Smooth muscle cell (in vitro differentiated cells): ENCODE measurements around the gene GTF2H1. TPM values are rescaled to one million over a fixed set of nuclear protein-coding genes. Genes with fewer than 3 reads are reported as not detected.
A peak's percentile ranks its signal among the peaks of the same experiment; 100 is the strongest.

Experiments used
- DNase-seq: peaks from one replicate; lab custom pipeline; 2025; ENCODE audit not compliant: unreplicated experiment; lab: John Stamatoyannopoulos, UW
- H2AFZ ChIP-seq: fragments of 200-600 bp; sonication (generic); 2 replicates; pipeline ENCODE4 v1.6.0; 2016; ENCODE audit warnings: antibody characterized with exemption, low read depth, mild to moderate bottlenecking
- H3F3A ChIP-seq: fragments of 200-600 bp; sonication (generic); 2 replicates; pipeline ENCODE4 v1.6.0; 2017; ENCODE audit warnings: antibody characterized with exemption, low read depth
- H3K27ac ChIP-seq: fragments of 200-600 bp; sonication (generic); 2 replicates; pipeline ENCODE4 v1.5.1; 2016; ENCODE audit warnings: low read depth, mild to moderate bottlenecking
- H3K27me3 ChIP-seq: fragments of 200-600 bp; sonication (generic); 2 replicates; pipeline ENCODE4 v1.6.1; 2016; ENCODE audit warnings: low read depth, mild to moderate bottlenecking
- H3K36me3 ChIP-seq: fragments of 200-600 bp; sonication (generic); 2 replicates; pipeline ENCODE4 v1.5.1; 2016; ENCODE audit warnings: low read depth
- H3K4me1 ChIP-seq: fragments of 200-600 bp; sonication (generic); 2 replicates; pipeline ENCODE4 v1.5.1; 2016; ENCODE audit warnings: low read depth
- H3K4me2 ChIP-seq: fragments of 200-600 bp; sonication (generic); 2 replicates; pipeline ENCODE4 v1.6.0; 2016; ENCODE audit warnings: mild to moderate bottlenecking
- H3K4me3 ChIP-seq: fragments of 200-600 bp; sonication (generic); 2 replicates; pipeline ENCODE4 v1.5.1; 2016; ENCODE audit warnings: mild to moderate bottlenecking
- H3K79me2 ChIP-seq: fragments of 200-600 bp; sonication (generic); 2 replicates; pipeline ENCODE4 v1.6.0; 2016; ENCODE audit warnings: low read depth, mild to moderate bottlenecking
- H3K9ac ChIP-seq: fragments of 200-600 bp; sonication (generic); 2 replicates; pipeline ENCODE4 v1.6.0; 2016; ENCODE audit warnings: low read depth
- H3K9me3 ChIP-seq: fragments of 200-600 bp; sonication (generic); replicated peaks from 2 replicates; pipeline ENCODE4 v1.5.1; 2016; ENCODE audit warnings: low read depth
- H4K20me1 ChIP-seq: fragments of 200-600 bp; sonication (generic); 2 replicates; pipeline ENCODE4 v1.6.0; 2016; ENCODE audit warnings: low read depth
- CTCF ChIP-seq: fragments of 200-600 bp; sonication (generic); IDR thresholded peaks from 2 replicates; pipeline ENCODE4 v1.5.1; 2017; ENCODE audit warnings: borderline replicate concordance, mild to moderate bottlenecking, antibody characterized with exemption; ENCODE audit not compliant: insufficient read depth, poor library complexity, severe bottlenecking
- WGBS: methylation state at CpG from one replicate; pipeline ENCODE4 v1.1.7; 2016; ENCODE audit warnings: low lambda C conversion rate; 5-methylcytosine and 5-hydroxymethylcytosine counted together
- polyA plus RNA-seq: library from polyadenylated mRNA; unstranded; fragments of >200 nt; fragmentation: Nextera tagmentation; extraction: Ambion mirVana; gene quantifications from 2 replicates; pipeline ENCODE4 v1.2.1, GENCODE V29; 2016
- total RNA-seq: library from RNA; depleted of rRNA; stranded (reverse); fragments of >200 nt; gene quantifications from 2 replicates; pipeline ENCODE4 v1.2.3, GENCODE V29; 2014

Gene GTF2H1
- total and polyA plus RNA-seq, 2 experiments from 2014 or later: 22.0 to 47.2 TPM

- H2AFZ ChIP-seq: no peak overlapping the region
- H3K79me2 ChIP-seq: peaks cover 77% of the 10 kb centered on the region
- no peak overlapping the region for H3K9ac ChIP-seq
- DNase-seq: no peak
- H4K20me1 ChIP-seq: peaks cover 23% of the 10 kb centered on the region
- H3K27me3 ChIP-seq: no peaks in the 10 kb centered on the region
- H3K9me3 ChIP-seq: no peaks in the 10 kb centered on the region
- H3K36me3 ChIP-seq: peaks cover 15% of the 10 kb centered on the region
- no peak for TF ChIP-seq CTCF
- H3K4me3 ChIP-seq: no peak overlapping the region
- H3K27ac ChIP-seq: peak overlapping the region; percentile 7
- no peaks in the 10 kb centered on the region for H3F3A ChIP-seq
- H3K4me2 ChIP-seq: no peak overlapping the region
- H3K4me1 ChIP-seq: no peaks in the 10 kb centered on the region
- WGBS: 85% methylated on average over 5 of the region's 5 CpGs
Measured at GRCh38 chr11:18329196-18329870, 7.0 kb downstream of the GTF2H1 start.

GRCh38 chr11:18330921-18331320 is 8.6 kb downstream of the GTF2H1 start:
- no peaks in the 10 kb centered on the region for H3K27me3 ChIP-seq
- H3K9me3 ChIP-seq: no peaks in the 10 kb centered on the region
- peaks cover 21% of the 10 kb centered on the region for H3K36me3 ChIP-seq
- H3K27ac ChIP-seq: no peak overlapping the region
- no peak overlapping the region for H3K9ac ChIP-seq
- H4K20me1 ChIP-seq: peaks cover 31% of the 10 kb centered on the region
- peaks cover 65% of the 10 kb centered on the region for H3K79me2 ChIP-seq
- H3K4me2 ChIP-seq: no peak overlapping the region
- TF ChIP-seq CTCF: no peak
- no peaks in the 10 kb centered on the region for H3K4me1 ChIP-seq
- DNase-seq: no peak
- H3F3A ChIP-seq: no peaks in the 10 kb centered on the region
- no peak overlapping the region for H2AFZ ChIP-seq
- no peak overlapping the region for H3K4me3 ChIP-seq
- WGBS: 98% methylated on average over 6 of the region's 6 CpGs

- Histone ChIP-seq H3K4me3 (no peak overlapping the region), H3K27me3 (no peaks in the 10 kb centered on the region), H2AFZ (no peak overlapping the region), H3K27ac (no peak overlapping the region), H3K9me3 (no peaks in the 10 kb centered on the region), H3K36me3 (peaks cover 16% of the 10 kb centered on the region), H3K4me2 (no peak overlapping the region), H3K79me2 (peaks cover 51% of the 10 kb centered on the region), H3K9ac (no peak overlapping the region), H3F3A (no peaks in the 10 kb centered on the region), H3K4me1 (no peaks in the 10 kb centered on the region), H4K20me1 (peaks cover 31% of the 10 kb centered on the region)
- WGBS: 72% methylated on average over 1 of the region's 1 CpG
- no peak for DNase-seq
- TF ChIP-seq CTCF: no peak
Measured at GRCh38 chr11:18332302-18332701, 9.9 kb downstream of the GTF2H1 start.

GRCh38 chr11:18332891-18333290 is 10.5 kb downstream of the GTF2H1 start:
- H3K9ac ChIP-seq: no peak overlapping the region
- no peaks in the 10 kb centered on the region for H3K9me3 ChIP-seq
- H4K20me1 ChIP-seq: peaks cover 31% of the 10 kb centered on the region
- H3F3A ChIP-seq: no peaks in the 10 kb centered on the region
- no peak overlapping the region for H3K4me2 ChIP-seq
- no peaks in the 10 kb centered on the region for H3K27me3 ChIP-seq
- peaks cover 45% of the 10 kb centered on the region for H3K79me2 ChIP-seq
- no peak overlapping the region for H3K4me3 ChIP-seq
- no peak overlapping the region for H3K27ac ChIP-seq
- DNase-seq: no peak
- peaks cover 19% of the 10 kb centered on the region for H3K36me3 ChIP-seq
- no peak for TF ChIP-seq CTCF
- H3K4me1 ChIP-seq: no peaks in the 10 kb centered on the region
- no peak overlapping the region for H2AFZ ChIP-seq
- WGBS: 100% methylated on average over 3 of the region's 3 CpGs
